Measurements from ENCODE around the gene PNMA6F. TPM values are rescaled to one million over a fixed set of nuclear protein-coding genes. Genes with fewer than 3 reads are reported as not detected.
"Not testable (repeated sequence)": the region's sequence is repeated elsewhere in the genome, so short reads cannot be mapped to it uniquely, and the experiment has no call there.

The PNMA6F gene
- polyA plus RNA-seq, 1 donor, result not detected

DNA sequence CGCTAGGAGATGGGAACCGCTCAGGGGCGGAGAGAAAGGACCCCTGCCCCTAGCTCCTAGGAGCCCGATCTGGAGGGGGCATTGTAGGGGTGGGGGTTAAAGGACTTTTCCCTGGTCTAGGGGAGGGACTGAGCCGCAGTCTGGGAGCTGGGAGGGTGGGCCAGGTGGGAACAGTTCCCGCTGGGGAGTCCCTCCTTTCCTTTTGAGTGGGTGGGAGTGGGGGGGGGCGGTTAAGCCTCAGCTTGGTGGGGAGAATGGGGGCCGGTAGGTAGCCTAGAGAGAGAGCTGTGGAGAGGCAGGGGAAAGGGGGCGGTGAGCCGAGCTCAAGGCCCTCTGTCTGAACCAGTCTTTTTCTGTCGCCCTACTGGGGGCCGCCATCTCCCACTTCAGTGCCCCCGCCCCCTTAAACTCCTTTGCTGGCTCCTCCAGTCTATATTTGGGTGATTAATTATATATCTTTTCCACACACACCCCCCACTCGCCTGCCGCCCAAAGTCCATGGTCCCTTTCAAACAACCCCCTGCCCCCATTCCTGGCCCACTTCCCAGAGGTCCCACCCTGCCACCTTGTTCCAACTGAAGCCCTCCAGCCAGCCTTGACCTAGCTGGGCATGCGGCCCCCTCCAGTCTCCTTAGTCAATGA, 13.2 kb upstream of the PNMA6F start:
- DNase-seq, result no peak

- DNase-seq, result peak; percentile 80
Measured at GRCh38 chrX:153333821-153334653, 12.5 kb upstream of the PNMA6F start, which contains the start of gene ZNF275. TSS of gene ZNF275 (plus strand) at chrX:153334153. CDS start at chrX:153336680, 2,527 bp downstream.

GRCh38 chrX:153333266-153333665, 11.7 kb upstream of the PNMA6F start:
- DNase-seq, result no peak

DNA sequence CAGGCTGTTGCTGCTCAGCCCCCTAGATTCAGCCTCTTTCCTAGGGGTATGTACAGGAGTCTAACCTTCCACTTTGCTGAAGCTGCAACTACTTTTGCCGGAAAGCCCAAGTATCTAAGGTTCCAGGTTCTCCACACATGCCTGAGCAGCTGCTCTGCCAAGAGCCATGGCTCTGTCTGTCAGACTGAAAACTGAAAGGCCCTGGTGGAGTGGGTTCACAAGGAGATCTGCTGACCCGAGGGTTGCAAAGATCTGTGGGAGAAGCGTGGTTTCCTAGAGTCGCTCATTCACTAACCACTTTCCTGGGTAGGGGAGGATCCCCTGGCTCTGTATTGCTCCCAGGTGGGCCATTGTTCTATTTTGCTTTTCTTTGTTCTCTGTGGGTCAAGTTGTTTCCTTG, 6.0 kb upstream of the PNMA6F start:
- no peak for DNase-seq

DNA sequence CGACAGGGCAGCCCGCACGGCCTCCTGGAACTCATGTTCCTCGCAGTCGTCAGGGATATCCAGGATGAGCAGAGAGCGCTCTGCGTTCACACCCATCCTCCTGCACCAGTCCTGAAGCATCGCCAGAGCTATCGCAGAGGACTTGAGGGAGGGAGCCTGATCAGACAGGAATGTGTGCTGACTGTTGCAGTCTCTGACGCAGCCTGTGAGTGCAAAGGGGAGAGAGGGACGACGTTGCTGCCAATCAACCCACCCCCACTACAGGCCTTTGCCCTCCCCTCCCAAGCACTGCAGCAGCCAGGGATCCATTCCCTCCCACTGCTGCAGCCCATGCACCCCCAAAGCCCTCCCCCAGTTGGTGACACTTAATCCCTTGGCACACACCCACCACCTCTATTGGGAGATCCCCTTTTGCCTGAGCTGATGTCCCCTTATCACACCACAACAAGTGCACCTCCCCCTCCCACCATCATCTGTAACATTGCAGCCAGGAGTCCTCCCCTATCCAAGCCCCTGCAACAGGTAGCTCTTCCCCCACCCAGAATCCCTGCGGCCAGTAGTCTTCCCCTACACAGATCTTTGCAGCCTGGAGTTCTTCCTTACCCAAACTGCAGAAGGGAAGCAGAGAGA, 897 bp downstream of the PNMA6F start:
- DNase-seq, result no peak

DNA sequence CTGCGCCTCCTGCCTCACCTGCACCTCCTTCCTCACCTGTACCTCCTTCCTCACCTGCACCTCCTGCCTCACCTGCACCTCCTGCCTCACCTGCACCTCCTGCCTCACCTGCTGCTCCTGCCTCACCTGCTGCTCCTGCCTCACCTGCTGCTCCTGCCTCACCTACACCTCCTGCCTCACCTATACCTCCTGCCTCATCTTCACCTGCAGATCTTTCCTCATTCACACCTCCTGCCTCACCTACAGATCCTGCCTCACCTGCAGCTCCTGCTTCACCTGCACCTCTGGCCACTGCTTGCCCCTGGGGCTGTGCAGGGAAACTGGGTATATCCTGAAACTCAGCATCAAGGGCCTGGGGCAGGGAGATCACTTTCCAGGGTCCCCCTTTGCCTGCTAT, 1.5 kb downstream of the PNMA6F start:
- DNase-seq, result not testable (repeated sequence)

DNA sequence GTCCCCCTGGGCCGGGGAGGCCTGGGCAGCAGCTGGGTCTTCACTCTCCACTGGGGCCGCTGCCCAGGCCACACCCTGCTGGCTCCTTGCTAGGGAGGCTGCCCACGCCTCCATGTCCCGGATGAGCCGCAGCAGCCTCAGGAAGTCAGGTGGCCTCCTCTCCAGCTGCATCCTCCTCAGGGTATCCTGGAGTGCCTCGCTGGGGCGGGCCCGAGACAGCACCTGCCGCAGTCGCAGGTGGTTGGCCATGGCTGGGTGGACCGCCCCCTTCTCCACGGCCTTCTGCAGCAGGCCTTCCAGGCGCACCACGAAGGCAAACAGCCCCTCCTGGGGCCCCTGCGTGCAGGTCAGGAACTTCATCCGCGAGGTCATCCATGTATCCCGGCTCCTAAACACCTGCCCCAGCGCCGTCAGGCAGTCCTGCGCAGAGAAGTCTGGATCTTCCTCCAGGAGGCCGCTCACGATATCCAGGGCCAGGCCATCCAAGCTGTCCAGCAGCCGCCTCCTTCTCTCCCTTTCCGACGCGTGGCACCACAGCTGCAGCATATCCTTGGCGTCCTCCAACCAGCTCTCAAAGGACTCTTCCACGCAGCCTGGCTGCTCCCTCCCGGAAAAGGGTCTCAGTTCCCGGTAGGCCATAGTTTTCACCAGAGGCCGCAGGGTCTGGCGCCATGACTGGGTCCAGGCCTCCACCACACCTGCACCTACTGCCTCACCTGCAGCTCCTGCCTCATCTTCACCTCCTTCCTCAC, 2.1 kb downstream of the PNMA6F start:
- DNase-seq, result no peak

DNA sequence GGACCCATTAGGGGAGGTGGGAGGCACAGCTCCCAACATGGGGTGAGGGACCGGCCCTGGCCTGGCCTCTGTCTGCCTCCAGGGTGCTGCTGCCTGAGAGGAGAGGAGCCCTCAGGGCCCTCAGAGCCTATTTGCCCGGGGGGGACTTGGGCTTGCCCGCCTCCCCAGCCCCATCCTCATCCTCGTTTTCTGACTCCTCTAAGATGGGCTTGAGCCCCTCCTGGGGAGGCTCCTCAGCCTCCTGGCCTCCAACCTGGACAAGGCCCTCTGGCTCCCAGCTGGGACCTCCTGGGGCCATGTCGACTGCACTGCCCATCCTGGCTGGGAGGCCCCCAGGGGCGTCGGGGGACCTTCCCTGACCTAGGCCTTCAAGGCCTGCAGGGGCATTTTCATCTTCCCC, 2.8 kb downstream of the PNMA6F start:
- DNase-seq, result no peak

DNA sequence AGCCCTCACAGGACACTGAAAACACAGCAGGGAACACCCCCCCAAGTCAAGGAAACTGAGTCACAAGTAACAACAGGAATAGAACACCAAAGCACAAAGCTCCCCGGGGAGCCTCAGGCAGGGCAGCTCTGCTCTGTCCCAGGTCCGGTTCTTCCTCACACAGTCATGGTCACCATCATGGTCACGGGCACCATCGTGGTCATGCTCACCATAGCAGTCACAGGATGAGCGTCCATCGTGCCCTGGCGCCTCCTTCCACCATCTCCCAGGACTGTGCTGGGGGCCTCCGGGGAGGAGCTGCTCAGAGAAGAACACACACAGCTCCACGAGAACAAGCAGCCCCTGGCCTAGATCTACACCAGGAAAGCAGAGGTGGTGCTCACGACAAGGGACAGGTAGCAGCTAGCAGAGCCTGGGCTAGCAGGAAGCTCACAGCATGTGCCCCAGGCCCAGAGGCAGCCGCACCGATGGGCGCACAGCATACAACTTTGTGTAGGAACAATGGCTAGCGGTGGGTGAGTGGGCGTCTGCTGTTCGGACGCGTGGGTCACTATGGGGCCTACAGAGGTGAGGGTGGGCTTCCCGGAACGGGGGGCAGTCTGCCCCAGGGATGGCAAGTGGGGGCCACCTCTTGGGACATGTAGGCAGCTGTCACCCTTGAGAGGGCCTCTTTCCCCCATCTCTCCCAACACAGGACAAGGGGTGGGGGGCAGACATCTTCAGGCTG, 3.4 kb downstream of the PNMA6F start:
- DNase-seq, result no peak

DNA sequence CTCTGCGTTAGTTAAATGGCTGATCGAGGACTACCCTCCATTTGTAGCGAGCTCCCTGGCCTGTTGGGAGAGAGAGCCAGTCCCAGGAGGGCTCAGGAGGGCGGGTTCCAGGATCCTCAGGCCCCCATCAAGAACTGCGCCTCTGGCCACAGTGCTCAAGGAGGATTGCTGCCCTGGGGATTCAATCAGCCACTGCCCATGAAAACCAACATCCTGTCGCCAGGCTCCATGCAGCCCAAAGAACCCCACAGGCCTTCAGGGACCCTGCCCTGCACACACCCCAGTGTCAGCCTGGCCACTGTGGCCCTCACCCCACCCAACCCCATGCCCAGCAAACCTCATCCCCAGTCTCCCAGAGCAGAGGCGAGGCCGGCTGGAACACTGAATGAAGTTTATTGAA, 4.3 kb downstream of the PNMA6F start:
- DNase-seq, result no peak

DNA sequence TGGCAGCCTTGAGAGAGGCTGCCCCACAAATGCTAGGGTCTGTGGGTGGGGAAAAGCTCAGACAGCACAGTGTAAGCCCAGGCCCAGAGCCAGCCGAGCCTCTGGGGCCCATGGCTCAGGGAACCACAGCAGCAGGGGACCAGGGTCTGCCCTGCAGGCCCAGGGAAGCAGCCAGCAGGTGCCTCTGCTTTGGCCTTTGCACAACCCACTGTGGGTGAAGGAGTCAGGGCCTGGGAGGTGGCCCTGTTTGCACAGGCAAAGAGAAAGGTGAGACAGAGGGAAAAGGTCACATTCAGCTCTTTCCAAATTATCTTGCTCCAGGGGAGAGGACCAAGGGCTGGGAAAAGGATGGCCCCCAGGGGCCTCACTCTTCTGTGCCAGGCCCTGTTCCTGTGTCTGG, 8.7 kb downstream of the PNMA6F start:
- DNase-seq, result no peak

GRCh38 chrX:153312041-153312440, 9.5 kb downstream of the PNMA6F start:
- no peak for DNase-seq

GRCh38 chrX:153310901-153311300, 10.7 kb downstream of the PNMA6F start:
- DNase-seq, result no peak

GRCh38 chrX:153307276-153308178, 14.0 kb downstream of the PNMA6F start:
- DNase-seq, result no peak

DNA sequence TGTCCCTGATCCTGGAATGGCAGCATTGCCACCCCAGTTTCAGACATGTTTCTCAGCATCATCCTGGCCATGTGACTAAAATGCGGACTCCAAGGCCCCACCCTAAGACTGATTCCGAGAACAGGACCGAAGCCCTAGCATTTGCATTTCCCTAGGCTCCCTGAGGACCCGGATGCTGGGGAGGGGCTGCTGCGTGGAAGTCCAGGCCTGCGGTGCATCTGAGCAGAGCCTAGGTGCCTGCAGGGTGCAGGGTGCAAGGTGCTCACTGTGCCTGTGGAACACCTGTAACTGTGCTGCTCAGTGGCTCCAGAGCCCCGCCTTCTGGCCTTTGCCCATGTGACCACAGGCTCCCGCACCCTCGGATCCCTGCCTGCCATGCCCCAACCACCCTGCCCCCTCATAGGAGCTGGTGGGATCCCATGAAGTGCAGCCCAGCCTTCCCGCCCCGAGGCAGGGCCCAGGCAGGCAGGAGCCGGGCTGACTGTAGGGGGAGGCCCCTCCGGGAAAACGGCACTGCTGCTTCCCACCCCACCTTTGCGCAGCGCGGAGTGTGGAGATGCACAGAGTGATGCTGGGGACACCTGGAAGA, 14.9 kb downstream of the PNMA6F start:
- no peak for DNase-seq

- no peak for DNase-seq
Measured at GRCh38 chrX:153305972-153306371, 15.6 kb downstream of the PNMA6F start.

DNA sequence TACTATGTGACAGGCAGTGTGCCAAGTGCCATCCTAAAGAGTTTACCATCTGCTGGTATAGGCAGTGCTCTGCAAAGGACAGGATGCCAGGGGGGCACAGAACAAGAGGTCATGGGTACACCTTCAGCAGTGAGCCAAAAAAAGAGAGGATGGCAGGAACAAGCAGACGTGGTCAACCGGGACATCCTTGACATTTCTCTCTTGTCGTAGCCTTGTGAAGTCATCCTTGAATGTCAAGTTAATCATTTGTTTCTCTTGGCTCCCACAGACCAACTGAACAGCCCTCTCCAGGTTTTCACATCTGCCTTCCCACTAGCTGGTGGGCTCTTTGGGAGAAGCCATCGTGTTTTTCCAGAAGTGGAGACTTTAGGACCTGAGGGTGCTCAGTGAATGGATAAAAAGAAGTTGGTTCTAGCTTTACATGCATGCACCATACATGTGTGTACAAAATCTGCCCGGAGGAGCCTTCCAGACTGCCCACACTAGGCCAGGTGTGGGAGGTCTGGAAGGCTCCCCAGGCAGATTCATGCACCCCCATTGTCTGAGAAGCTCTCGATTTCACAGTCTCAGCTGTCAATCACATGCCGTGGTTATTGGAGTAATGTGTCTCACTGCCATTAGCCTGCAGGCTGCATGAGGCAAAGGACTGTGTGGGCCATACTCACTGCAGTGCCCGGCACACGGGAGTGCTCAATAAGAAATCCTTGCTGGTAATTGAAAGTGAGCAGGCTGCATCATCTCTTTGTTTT, 16.4 kb downstream of the PNMA6F start:
- no peak for DNase-seq

DNA sequence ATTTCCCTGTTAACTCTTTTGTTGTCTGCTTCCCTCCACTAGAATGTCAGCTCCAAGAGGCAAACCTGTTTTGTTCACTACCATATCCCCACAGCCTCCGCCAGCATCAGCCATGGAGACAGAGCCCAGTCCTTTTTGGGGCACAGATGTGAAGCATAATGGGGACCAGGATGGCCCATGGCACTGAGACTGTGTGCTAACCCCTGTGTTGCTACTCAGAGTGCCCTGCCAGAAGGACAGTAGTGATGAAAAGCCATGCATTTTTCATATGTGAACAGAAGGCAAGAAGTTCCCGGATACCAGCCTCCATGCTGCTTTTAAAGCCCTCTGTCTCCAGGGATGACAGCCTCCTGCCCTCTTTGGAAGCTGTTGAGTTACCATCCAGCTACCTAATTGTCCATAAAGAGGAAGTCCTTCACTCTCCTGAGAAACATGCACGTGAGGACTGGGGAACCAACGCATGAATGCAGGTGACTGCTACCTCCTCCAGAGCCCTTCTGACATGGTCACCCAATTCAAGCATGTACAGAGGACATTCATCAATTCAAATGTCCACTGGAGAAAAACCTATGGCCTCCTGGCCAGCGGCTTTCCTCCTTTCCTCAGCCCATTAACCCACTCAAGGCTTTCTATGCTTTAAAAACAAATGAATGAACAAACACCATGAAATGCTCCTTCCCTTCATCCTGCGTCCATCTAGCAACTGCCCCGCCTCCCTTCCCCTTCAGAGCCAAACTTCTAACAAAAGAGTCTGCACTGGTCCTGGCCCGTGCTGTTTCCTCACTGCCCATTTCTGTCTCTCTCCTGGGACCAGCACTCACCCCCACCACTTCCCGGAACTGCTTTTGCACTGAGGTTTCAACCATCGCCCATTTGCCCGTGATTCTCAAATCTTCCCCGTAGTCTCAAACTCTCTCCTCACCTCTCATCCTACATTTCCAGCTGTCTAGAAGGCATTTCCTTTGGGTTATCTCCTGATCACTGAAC, 18.0 kb downstream of the PNMA6F start:
- DNase-seq, result no peak

DNA sequence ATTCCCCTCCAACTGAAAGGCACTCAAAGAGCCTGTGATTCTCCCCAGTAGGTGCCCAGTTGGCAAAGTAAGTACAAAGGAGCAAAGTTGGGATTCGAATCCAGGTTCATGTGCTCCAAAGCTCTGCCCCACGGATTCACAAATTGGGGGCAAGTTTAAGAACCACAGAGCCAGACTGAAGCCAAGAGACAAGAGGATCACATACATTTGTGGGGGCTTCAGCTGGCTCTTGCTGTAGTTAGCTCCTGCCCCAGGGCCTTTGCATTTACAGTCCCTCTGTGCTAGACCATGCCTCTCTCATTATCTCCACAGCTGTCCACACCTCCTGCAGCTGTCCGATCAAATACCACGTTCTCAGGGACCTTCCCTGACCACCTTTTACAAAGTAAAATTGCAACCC, 18.8 kb downstream of the PNMA6F start:
- no peak for DNase-seq
